ENCODE measurements around the gene ISLR2.
"Not testable (repeated sequence)": the region's sequence is repeated elsewhere in the genome, so short reads cannot be mapped to it uniquely, and the experiment has no call there.

The ISLR2 gene, protein sequence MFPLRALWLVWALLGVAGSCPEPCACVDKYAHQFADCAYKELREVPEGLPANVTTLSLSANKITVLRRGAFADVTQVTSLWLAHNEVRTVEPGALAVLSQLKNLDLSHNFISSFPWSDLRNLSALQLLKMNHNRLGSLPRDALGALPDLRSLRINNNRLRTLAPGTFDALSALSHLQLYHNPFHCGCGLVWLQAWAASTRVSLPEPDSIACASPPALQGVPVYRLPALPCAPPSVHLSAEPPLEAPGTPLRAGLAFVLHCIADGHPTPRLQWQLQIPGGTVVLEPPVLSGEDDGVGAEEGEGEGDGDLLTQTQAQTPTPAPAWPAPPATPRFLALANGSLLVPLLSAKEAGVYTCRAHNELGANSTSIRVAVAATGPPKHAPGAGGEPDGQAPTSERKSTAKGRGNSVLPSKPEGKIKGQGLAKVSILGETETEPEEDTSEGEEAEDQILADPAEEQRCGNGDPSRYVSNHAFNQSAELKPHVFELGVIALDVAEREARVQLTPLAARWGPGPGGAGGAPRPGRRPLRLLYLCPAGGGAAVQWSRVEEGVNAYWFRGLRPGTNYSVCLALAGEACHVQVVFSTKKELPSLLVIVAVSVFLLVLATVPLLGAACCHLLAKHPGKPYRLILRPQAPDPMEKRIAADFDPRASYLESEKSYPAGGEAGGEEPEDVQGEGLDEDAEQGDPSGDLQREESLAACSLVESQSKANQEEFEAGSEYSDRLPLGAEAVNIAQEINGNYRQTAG

DNA sequence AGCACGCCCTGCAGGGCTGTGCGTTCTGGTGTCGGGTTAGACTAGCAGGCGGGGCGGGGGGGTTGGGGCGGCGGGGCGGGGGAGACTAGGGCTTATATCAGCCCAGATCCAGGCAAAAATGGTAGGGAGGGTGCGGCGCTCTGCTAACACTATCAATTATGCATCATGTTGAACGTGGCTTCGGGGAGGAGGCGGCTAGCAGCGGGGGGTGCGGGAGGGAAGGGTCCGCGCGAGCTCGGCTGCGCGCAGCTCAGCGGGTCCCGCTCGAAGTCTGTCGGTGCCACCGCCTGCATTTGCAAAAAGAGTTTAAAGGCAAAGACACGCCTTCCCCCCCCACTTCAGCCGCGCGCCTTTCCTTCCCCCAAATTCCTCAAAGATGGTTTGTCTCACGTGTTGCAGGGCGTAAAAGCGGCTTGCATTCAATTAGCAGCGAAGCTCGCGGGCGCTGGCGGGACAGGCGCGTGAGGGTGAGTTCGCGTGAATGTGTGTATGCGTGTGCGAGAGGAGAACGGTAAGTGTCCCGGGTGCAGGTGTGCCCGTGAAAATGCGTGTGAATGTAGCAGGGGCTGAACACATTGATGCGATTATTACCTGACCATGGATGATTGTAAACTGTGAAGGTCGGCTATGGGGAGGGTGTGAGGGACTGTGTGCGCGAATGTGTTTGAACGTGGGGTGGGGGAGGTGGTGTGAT lies at the start of gene ISLR2:
TSS of gene ISLR2 (plus strand) at position 432 of the 694 bp plus-strand sequence. CDS start 2,169 bp downstream, outside the sequence.
- no peak for FAIRE-seq

DNA sequence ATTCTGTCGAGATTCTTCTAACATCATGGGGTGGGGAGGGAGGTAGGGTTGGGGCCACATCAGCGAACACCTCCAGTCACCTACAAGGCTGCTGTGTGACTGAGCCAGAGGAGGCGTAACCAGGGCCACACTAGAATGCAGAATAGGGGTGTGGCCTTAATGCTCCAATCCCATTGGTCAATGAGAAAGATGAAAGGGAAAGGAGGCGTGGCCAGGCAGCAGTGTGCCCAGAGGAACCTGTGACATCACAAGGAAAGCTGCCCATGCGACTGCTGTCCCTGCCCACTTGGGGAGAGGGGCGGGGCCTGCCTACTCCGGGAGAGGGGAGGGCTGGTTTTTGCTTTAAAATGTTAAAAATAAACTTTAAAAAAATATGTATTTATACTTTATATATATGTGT lies 47.9 kb upstream of the ISLR2 start, which contains the start of gene GOLGA6A:
TSS of gene GOLGA6A (minus strand) at position 101 of the 400 bp plus-strand sequence. CDS start at position 60, 41 bp downstream.
- not testable (repeated sequence) for FAIRE-seq

DNA sequence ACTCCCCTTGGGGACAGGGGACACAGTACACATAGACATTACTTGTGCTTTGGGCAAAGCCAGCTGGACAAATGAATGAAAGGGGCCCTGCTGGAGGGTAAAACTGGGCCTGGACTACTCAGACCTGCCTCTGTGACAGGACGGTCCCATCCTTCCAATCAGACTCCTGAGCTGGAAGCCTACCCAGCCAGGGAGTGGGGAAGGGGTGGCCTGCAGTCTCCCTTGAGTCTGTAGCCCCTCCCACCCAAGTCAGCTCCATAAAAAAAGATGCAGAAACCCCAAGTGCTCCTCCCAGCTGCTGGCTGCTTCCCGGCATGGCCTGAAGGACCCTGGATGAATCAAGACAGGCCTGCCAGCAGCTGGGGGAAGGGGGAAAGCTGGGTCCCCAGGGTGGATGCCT lies 35.8 kb upstream of the ISLR2 start:
- not testable (repeated sequence) for FAIRE-seq

DNA sequence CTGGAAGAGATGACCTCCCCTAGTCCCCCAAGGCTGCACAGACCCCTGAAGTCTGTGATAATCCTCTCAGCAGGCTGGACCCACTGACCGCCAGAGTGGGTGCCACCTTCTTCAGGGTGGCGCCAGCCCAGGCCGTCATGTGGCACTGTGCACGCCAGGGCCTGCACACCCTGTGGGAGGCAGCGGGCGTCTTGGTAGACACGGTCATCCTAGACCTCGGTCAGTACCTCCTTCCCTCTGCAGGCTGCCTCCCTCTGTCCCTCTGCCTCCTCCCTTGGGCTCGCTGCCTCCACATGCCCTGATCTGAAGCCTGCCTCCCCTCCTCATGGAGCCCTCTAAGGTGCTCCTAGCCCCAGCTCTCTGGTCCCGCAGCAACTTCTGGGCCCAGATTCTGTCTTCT lies 34.8 kb upstream of the ISLR2 start:
- FAIRE-seq: not testable (repeated sequence)

DNA sequence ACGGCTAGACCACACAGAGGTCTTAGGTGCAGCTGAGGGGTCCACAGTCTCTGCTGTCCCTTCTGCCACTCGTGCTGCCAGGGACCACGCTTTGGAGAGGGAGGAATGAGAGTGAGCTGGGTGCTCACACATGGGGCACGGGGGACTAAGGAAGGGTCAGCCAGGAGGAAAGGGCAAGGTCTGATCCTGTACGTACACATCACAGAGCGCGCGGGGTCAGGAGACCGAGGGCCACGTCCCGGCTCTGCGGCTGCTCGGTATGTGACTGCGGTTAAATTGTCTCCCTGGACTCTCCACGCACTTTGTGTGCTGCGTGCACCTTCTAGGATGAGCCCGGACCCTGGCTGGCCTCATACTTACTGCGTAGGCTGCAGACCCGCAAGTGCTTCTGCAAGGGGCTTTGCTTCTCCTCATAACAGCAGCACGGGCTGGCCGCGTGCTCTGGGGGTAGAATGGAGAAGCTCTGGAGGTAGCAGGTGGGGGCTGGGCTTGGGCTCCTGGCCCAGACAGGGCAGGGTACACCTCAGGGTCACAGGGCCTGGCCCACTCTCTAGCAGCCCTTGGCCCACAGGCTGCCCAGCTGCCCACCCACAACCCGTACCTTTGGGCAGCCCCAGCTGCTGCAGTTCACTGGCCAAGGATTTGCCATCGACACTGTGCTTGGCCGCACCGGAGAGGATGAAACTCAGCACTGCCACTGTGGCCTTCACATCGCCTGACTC lies 33.5 kb upstream of the ISLR2 start:
- not testable (repeated sequence) for FAIRE-seq

DNA sequence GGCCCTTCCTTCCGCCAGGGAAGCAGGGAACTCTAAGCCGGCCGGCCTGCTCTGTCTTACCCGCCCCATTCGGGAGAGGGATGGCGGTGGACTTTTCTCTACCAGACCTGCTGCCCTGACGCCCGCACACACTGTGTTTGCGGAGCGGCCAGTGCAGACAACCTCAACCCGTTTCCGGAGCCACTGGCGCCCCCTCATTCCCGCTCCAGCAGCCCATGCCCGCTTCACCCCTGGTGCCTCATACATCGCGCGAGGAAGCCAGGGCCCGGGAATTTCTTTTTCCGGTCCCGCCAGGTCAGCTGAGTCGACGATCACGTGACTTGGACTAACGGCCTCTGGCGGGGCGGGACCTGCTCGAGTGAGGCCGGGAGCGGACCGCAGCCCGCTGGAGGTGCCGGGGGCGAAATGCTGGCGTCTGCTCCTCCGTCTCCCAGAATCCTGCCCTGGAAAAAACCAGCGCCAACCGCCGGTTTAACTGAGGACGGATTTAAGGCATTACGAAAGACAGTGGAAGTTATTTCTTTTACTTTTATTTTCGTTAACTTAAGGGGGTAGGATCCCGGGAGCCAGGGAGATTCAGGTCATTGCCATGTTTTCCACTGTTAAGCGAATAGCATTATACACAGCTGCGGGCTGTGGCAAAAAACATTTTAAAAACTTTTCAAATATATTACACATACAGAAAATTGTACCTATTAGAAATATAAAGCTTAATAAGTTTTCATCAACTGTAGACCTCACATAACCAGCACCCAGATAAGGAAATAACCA lies 30.2 kb upstream of the ISLR2 start:
- FAIRE-seq: not testable (repeated sequence)

DNA sequence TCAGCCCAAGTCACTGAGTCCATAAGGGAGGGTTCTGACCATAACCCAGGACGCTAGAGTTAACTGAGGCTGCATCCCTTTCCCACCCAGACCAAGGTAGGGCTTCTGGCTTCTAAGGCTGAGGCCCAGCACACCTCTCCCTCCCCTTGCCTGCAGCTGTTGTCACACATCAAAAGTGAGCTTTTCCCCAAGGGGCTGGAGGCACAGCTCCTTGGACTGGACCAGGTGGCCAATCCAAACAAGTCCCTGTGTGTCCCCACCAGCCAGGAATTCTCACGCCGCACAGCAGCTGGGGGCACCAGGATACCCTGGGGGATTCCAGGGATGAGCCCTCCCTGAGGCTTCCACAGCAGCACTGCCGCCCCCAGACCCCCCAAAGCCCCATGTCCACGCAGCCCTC lies 22.3 kb upstream of the ISLR2 start:
- no peak for FAIRE-seq

DNA sequence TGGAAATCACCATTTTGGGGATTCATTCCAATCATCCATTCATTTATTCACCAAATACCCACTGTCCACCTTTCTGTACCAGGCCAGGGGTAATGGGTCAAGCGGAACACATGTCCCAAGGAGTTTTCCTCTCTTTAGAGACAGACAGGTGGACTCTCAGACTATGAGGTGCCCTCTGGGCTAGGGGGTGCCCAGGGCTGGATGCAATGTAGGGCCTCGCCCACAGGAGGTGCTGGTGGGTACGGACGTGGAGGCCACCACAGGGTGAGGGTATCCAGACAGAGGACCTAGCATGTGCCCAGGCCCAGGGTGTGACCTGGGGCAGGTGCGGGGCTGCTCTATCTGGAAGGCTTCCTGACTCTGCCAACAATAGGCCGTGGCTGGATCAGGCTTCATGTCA lies 21.8 kb upstream of the ISLR2 start:
- not testable (repeated sequence) for FAIRE-seq

DNA sequence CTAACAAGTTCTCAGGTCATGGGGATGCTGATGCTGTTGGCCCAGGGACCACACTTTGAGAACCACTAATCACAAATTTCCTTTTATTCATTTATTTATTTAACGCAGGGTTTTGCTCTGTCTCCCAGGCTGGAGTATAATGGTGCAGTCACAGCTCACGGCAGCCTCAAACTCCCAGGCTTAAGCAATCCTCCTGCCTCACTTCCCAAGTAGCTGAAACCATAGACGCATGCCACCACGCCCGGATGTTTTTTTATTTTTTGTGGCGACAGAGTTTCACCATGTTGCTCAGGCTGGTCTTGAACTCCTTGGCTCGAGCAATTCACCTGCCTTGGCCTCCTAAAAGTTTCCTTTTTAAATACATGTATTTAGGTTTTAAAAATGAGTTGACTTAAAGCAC lies 20.7 kb upstream of the ISLR2 start:
- no peak for FAIRE-seq

DNA sequence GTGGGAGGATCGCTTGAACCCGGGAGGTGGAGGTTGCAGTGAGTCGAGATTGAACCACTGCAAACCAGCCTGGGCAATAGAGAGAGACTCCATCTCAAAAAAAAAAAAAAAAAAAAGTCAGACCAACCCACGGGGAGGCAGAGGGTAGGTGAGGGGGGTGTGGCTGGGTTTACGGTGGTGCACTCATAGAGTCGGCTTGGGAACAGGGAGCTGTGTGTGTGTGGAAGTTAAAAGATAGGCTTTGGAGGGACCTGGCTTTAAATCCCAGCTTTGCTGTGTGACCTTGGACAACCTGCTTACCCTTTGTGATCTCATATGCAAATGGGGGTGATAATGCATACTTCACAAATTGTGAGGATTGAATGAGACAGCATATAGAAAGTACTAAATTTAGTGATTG lies 10.0 kb upstream of the ISLR2 start:
- no peak for FAIRE-seq

DNA sequence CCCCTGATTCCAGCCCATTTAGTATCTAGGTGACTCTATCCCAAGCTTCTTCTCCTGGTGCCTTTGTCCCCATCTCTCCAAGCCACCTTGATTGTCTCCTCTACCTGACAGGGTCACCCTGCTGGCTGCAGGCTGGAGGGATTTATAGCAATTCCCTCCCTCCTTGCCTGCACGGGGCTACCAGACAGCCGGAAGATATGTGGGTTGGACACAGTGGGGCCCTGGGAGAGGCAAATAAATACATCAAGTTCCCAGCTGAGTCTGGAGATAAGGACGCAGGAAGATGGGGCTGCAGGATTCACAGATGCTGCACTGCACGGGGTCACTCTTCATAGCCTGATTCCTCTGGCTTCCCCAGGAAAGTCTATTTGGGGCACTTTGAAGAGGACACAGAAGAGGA lies 9.3 kb upstream of the ISLR2 start:
- FAIRE-seq: no peak

DNA sequence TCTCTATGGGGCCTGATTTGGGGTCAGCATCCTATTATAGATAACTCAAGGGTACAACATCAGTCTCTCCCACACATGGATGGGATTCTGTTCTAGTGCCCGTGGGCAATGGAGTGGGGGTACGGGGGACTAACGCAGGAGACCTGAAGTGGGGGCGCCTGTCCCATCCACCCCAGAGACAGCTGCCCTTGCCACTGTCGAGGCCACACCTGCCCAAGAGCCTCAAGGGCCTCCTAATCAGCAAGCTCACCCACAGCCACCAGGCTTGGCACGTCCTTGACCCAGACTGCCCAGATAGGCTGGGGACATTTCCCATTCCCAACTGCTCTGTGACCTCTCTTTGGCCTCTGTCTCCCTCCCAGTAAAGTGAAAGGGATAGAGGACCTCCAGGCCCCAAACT lies 8.5 kb upstream of the ISLR2 start:
- no peak for FAIRE-seq

DNA sequence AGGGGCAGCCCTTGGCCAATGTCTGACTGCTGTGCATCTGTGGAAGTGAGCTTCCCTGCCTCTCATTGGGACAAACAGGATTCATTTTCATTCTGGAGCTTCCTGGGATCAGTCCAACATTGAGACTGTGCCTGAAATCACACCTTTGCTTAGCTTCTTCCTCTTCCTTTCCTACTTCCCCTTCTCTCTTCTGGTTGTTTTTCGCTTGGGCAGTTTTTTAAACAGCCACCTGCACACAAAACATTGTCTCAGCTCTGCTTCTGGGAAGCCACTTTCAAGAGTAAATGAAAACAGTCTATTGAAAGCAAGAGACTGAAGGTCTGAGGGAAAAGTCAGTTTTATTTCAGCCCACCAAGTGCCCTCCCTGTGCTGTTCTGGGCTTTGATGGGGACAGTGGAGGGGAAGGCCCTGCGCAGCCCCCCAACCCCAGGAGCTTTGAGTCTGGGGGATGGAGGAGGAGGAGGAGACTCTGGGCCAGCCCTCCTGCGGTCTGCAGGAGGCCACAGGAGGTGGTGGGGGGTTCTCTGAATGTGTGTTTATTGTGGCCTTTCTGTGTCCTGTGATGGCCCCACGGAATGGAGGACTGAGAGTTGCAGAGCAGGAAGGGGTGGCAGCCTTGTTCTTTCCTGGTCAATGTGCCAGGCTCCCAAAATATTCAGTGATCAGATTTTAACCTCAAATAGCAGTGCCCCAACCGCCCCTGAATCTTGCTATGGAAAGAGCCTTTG lies 7.8 kb upstream of the ISLR2 start:
- FAIRE-seq: no peak

DNA sequence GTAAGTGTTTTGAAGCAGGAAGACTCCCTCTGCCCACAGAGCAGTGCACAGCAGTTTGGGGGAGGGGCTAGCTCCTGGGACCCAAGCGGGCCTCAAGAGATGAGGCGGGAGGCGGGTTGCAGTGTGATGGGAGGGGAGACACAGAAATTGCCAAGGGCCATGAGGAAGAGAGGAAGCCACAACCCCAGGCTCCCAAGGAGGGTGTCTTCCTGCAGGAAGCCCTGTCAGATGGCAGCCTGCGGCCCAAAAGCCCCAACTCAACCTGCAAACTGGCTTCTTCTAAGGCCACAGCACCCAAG lies 7.3 kb upstream of the ISLR2 start:
- FAIRE-seq: no peak

DNA sequence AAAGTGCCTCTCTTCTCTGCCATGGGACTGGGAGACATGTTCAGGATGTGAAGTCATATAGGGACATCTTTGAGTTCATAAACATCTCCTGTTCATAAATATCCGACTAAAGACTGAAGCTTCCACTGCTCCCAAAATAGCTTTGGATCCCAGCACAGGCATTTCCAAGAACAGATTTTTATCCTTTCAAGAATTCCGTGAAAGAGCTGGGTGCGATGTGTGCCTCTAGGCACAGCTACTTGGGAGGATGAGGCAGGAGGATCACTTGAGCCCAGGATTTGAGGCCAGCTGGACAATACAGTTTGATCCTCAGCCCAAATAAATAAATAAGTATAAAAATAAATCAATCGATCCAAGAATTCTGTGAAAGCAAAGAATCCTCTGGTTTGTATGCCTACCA lies 6.7 kb upstream of the ISLR2 start:
- FAIRE-seq: no peak

DNA sequence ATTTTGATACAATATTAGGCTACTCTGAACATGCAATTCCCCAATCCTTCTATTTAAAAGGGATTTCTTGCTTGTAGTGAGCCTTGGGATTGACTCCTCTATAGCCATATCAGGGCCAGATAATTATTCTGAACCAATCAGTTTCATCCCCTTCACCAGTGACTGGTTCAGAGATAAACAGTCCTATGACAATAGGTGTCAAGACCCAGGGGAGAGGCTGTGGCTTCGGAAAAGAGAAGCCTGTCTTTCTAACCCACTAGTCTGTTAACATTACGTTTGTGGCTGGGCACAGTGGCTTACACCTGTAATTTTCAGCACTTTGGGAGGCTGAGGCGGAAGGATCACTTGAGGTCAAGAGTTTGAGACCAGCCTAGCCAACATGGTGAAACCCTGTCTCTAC lies 6.2 kb upstream of the ISLR2 start:
- no peak for FAIRE-seq

DNA sequence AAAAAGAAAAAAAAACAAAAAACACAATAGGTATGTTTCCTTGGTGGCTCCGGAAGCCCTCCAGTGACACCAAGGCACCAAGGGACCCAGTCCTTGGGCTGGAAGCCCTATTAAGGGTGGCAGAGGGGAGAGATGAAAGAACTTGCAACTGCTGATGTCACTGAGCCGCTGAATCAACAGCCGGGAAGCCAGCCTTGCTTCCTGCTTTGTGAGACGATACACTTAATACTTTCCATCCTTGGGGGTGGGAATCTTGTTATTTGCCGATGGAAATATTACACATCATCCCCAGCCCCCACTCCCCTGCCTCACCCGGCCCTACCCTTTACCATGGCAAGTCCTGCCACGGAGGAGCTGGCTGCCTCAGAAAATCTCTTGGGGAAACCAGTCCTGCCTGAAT lies 5.6 kb upstream of the ISLR2 start:
- FAIRE-seq: no peak

DNA sequence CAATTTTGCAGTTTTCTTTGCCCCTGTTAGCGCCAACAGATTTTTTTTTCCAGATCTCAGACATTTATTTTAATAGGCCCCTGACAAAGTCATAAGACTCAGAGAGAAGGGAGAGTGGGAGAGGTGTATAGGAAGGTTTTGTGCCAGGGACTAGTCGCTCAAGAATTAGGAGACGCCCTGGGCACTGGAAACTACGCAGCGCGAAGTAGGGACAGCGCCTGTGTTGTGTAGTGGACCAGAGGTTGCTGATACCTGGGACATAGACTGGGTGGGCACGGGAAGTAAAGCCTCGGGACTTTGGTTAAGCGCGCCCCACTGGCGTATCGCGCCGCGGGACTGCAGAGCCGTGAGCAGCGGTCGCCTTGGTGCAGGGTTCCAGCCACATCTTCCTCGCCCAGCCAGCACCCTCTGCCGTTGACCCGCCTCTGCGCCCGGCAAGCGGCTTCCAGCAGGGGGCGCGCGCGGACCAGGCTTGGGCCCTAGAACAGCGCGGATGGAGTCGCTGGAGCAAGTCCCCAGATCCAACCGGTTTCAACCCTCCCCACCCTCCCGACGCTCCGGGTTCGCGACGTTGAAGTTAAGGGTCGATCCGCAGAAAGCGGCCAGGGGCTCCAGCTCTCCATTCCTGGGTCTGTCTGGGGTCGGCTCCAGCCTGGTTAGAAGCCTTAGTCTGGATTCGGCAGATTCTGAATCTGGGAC lies 3.0 kb upstream of the ISLR2 start:
- FAIRE-seq: no peak

DNA sequence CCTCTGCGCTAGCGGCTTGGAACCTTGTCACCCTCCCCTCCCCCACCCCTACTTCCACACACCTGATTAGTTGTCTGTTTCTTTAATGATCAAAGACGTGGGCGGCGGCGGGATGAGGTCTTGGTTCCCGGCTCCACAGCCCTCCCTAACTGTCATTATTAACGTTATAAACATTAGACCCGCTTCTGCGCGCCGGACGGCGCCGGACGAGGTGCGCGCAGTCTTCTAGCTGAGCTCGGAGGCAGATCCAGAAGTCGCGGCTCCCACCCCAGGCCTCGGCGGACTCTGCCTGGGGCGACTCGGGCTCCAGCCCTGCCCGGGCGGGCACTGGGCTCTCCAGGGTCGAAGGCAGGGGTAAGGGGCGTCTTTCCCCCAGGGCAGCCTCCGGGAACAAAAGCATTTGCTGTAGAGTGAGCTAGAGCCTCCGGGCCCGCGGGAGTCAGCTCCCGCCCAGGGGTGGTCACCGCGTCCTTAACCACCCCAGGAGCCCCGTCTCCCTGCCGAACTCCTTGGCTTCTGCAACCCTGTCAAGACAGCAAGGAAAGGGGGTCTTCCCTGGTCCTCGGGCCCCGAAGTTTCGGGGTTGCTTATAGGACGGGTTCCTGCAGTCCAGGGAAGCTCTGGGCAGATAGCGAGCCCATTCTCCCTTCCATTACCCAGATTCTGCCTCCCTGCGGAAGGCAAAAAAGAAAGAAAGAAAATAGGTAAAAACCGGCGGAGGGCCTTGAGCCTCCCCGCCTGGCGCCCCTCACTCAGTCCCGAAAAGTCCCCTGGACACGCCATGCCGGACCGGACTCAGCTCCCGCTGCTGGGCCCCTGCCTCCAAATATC lies 2.2 kb upstream of the ISLR2 start:
- no peak for FAIRE-seq

Data from TTC549 (cell line).